GM21423 (cell line): ENCODE results near the gene PRDM16.

Experiments
- ATAC-seq: cut with Tn5 transposase; IDR thresholded peaks from one replicate; pipeline ENCODE4 v1.9.1; 2021; ENCODE audit warnings: mild to moderate bottlenecking, moderate library complexity; ENCODE audit not compliant: unreplicated experiment

Gene PRDM16

GRCh38 chr1:3401585-3402257 is 332.7 kb downstream of the PRDM16 start:
- ATAC-seq: no peak

GRCh38 chr1:3402258-3403010 is 333.4 kb downstream of the PRDM16 start:
- no peak for ATAC-seq

GRCh38 chr1:3403011-3403345 is 334.0 kb downstream of the PRDM16 start:
- ATAC-seq: no peak

GRCh38 chr1:3403388-3404231 is 334.6 kb downstream of the PRDM16 start:
- no peak for ATAC-seq

GRCh38 chr1:3404301-3404700 is 335.3 kb downstream of the PRDM16 start:
- ATAC-seq: no peak

- ATAC-seq: no peak
Observed at GRCh38 chr1:3404801-3405200, 335.8 kb downstream of the PRDM16 start.

- no peak for ATAC-seq
Observed at GRCh38 chr1:3405491-3405890, 336.5 kb downstream of the PRDM16 start.

GRCh38 chr1:3405974-3406867 is 337.2 kb downstream of the PRDM16 start:
- ATAC-seq: no peak

GRCh38 chr1:3407021-3407420 is 338.0 kb downstream of the PRDM16 start:
- ATAC-seq: no peak

GRCh38 chr1:3408751-3409266 is 339.8 kb downstream of the PRDM16 start:
- ATAC-seq: no peak

- no peak for ATAC-seq
Observed at GRCh38 chr1:3409366-3410141, 340.6 kb downstream of the PRDM16 start.

GRCh38 chr1:3410142-3410925 is 341.3 kb downstream of the PRDM16 start:
- ATAC-seq: no peak

GRCh38 chr1:3411806-3412205 is 342.8 kb downstream of the PRDM16 start:
- ATAC-seq: no peak

- ATAC-seq: no peak
Observed at GRCh38 chr1:3412376-3412775, 343.4 kb downstream of the PRDM16 start.

GRCh38 chr1:3413975-3414710 is 345.1 kb downstream of the PRDM16 start:
- no peak for ATAC-seq

- ATAC-seq: no peak
Observed at GRCh38 chr1:3415260-3416090, 346.5 kb downstream of the PRDM16 start.

- no peak for ATAC-seq
Observed at GRCh38 chr1:3417082-3417739, 348.2 kb downstream of the PRDM16 start.
